GM23338 (cell line): Measurements from ENCODE around the gene UBE2D1. TPM values are rescaled to one million over a fixed set of nuclear protein-coding genes. Genes with fewer than 3 reads are reported as not detected.

Experiments used
- ATAC-seq: fragments of 200-7000 bp; cut with Tn5 transposase; 3 replicates; pipeline ENCODE4 v1.9.1; 2020
- DNase-seq: peaks from one replicate; pipeline ENCODE4 v3.0.0-alpha.2; 2015; ENCODE audit warnings: low spot score
- H2AFZ ChIP-seq: fragments of 200-600 bp; sonication (generic); 2 replicates; pipeline ENCODE4 v1.8.0; 2016; ENCODE audit warnings: antibody characterized with exemption, mild to moderate bottlenecking, moderate library complexity
- H3F3A ChIP-seq: fragments of 200-600 bp; sonication (generic); replicated peaks from 2 replicates; pipeline ENCODE4 v1.8.0; 2017; ENCODE audit warnings: antibody characterized with exemption, mixed run types, low read depth
- H3K27ac ChIP-seq: fragments of 200-600 bp; sonication (generic); 2 replicates; pipeline ENCODE4 v1.6.1; 2016; ENCODE audit warnings: low read depth
- H3K27me3 ChIP-seq: fragments of 200-600 bp; sonication (generic); 2 replicates; pipeline ENCODE4 v1.8.0; 2016; ENCODE audit warnings: mild to moderate bottlenecking, mixed run types, moderate library complexity; ENCODE audit not compliant: insufficient read depth
- H3K36me3 ChIP-seq: fragments of 200-600 bp; sonication (generic); 2 replicates; pipeline ENCODE4 v1.8.0; 2016; ENCODE audit warnings: mild to moderate bottlenecking; ENCODE audit not compliant: insufficient read depth
- H3K4me1 ChIP-seq: fragments of 200-600 bp; sonication (generic); 2 replicates; pipeline ENCODE4 v1.8.0; 2016; ENCODE audit warnings: mild to moderate bottlenecking, moderate library complexity; ENCODE audit not compliant: insufficient read depth
- H3K4me2 ChIP-seq: fragments of 200-600 bp; sonication (generic); 2 replicates; pipeline ENCODE4 v1.7.1; 2017; ENCODE audit warnings: mixed run types
- H3K4me3 ChIP-seq: fragments of 200-600 bp; sonication (generic); 2 replicates; pipeline ENCODE4 v1.6.1; 2016; ENCODE audit warnings: mixed run types
- H3K79me2 ChIP-seq: fragments of 200-600 bp; sonication (generic); replicated peaks from 2 replicates; pipeline ENCODE4 v1.8.0; 2017; ENCODE audit warnings: mild to moderate bottlenecking; ENCODE audit not compliant: insufficient read depth
- H3K9me2 ChIP-seq: fragments of 200-600 bp; sonication (generic); 2 replicates; pipeline ENCODE4 v1.8.0; 2017; ENCODE audit not compliant: insufficient read depth
- H4K20me1 ChIP-seq: fragments of 200-600 bp; sonication (generic); replicated peaks from 2 replicates; pipeline ENCODE4 v1.8.0; 2017; ENCODE audit warnings: mild to moderate bottlenecking; ENCODE audit not compliant: insufficient read depth
- H3K27ac Mint-ChIP-seq: 2 replicates; pipeline ENCODE4 v1.8.0; 2020; ENCODE audit warnings: inconsistent platforms, mild to moderate bottlenecking, moderate library complexity, mixed read lengths
- H3K27me3 Mint-ChIP-seq: 3 replicates; pipeline ENCODE4 v1.8.0; 2022; ENCODE audit warnings: low read depth, mild to moderate bottlenecking, moderate library complexity, mixed read lengths, inconsistent platforms; ENCODE audit not compliant: insufficient read depth, poor library complexity
- H3K36me3 Mint-ChIP-seq: 3 replicates; pipeline ENCODE4 v1.8.0; 2021; ENCODE audit warnings: low read depth, mild to moderate bottlenecking, inconsistent platforms, moderate library complexity, mixed read lengths
- H3K4me1 Mint-ChIP-seq: 3 replicates; pipeline ENCODE4 v1.8.0; 2020; ENCODE audit warnings: mild to moderate bottlenecking, inconsistent platforms, mixed read lengths
- H3K4me3 Mint-ChIP-seq: 3 replicates; pipeline ENCODE4 v1.8.0; 2021; ENCODE audit warnings: moderate library complexity, mild to moderate bottlenecking, inconsistent platforms, mixed read lengths
- H3K9me3 Mint-ChIP-seq: 3 replicates; pipeline ENCODE4 v1.8.0; 2020; ENCODE audit warnings: moderate library complexity, mild to moderate bottlenecking, inconsistent platforms, mixed read lengths
- CREB1 ChIP-seq: fragments of 250-450 bp; sonication (Bioruptor Pico); IDR thresholded peaks from 2 replicates; pipeline ENCODE4 v1.5.0; 2020; ENCODE audit warnings: low read depth, mild to moderate bottlenecking, moderate library complexity
- EZH2 ChIP-seq: fragments of 200-600 bp; sonication (generic); IDR thresholded peaks from one replicate; pipeline ENCODE4 v1.8.0; 2017; ENCODE audit warnings: antibody characterized with exemption, mild to moderate bottlenecking, low read depth; ENCODE audit not compliant: unreplicated experiment
- EZH2phosphoT487 ChIP-seq: fragments of 200-600 bp; sonication (generic); IDR thresholded peaks from one replicate; pipeline ENCODE4 v1.8.1; 2018; ENCODE audit warnings: antibody characterized with exemption; ENCODE audit not compliant: unreplicated experiment
- JUNB ChIP-seq: IDR thresholded peaks from one replicate; pipeline ENCODE4 v1.6.1; 2016; ENCODE audit warnings: antibody characterized with exemption; ENCODE audit not compliant: unreplicated experiment
- NANOG ChIP-seq: IDR thresholded peaks from 2 replicates; pipeline ENCODE4 v1.6.1; 2016; ENCODE audit warnings: antibody characterized with exemption, borderline replicate concordance
- POLR2AphosphoS5 ChIP-seq: IDR thresholded peaks from 2 replicates; pipeline ENCODE4 v1.6.1; 2016; ENCODE audit warnings: antibody characterized with exemption, low read depth
- REST ChIP-seq: IDR thresholded peaks from one replicate; pipeline ENCODE4 v1.6.1; 2018; ENCODE audit warnings: antibody characterized with exemption; ENCODE audit not compliant: unreplicated experiment
- STAT1 ChIP-seq: IDR thresholded peaks from one replicate; pipeline ENCODE4 v1.6.1; 2016; ENCODE audit warnings: antibody characterized with exemption; ENCODE audit not compliant: unreplicated experiment
- ZNF114 ChIP-seq: fragments of 250-450 bp; sonication (Bioruptor Pico); IDR thresholded peaks from 2 replicates; pipeline ENCODE4 v1.5.0; 2020; ENCODE audit warnings: mild to moderate bottlenecking, moderate library complexity
- ZNF331 ChIP-seq: fragments of 250-450 bp; sonication (Bioruptor Pico); IDR thresholded peaks from 2 replicates; pipeline ENCODE4 v1.5.0; 2020; ENCODE audit warnings: low read depth, mild to moderate bottlenecking, moderate library complexity
- ZNF462 ChIP-seq: fragments of 250-450 bp; sonication (Bioruptor Pico); IDR thresholded peaks from 2 replicates; pipeline ENCODE4 v1.5.0; 2020; ENCODE audit warnings: mild to moderate bottlenecking, moderate library complexity
- polyA plus RNA-seq: library from polyadenylated mRNA; unstranded; fragments of >200 nt; fragmentation: Nextera tagmentation; extraction: Ambion mirVana; gene quantifications from 2 replicates; pipeline ENCODE4 v1.2.1, GENCODE V29; 2016
- total RNA-seq: library from RNA; depleted of rRNA; stranded (reverse); fragments of >200 nt; shearing (Covaris generic); gene quantifications from 2 replicates; pipeline ENCODE4 v1.2.3, GENCODE V29; 2014
- TF ChIP-seq, protein P1 (sequence below), 2 experiments: fragments of 200-600 bp in 1 of 2; sonication (generic) in 1 of 2; conservative IDR thresholded peaks; 2 replicates each; pipeline versions ENCODE4 v1.5.1 to v1.6.1; 2016 to 2017; ENCODE audit warnings: antibody characterized with exemption in 2 of 2, low read depth in 2 of 2, mild to moderate bottlenecking in 2 of 2, moderate library complexity in 1 of 2
- TF ChIP-seq, protein P2 (sequence below): IDR thresholded peaks from 2 replicates; pipeline ENCODE4 v1.6.1; 2016; ENCODE audit warnings: antibody characterized with exemption

UBE2D1 gene
- total and polyA plus RNA-seq, 2 experiments from 2014 or later: 39.5 to 64.9 TPM

GRCh38 chr10:58394471-58394870 is 59.7 kb downstream of the UBE2D1 start:
- no peak for DNase-seq
- H3K4me2 ChIP-seq: no peak overlapping the region
- H3K27ac Mint-ChIP-seq: no peak overlapping the region
- H4K20me1 ChIP-seq: peaks cover 10% of the 10 kb centered on the region
- peaks cover 47% of the 10 kb centered on the region for H3K36me3 ChIP-seq
- no peaks in the 10 kb centered on the region for H3K9me3 Mint-ChIP-seq
- H3K27me3 Mint-ChIP-seq: peaks cover 3% of the 10 kb centered on the region
- H3K27me3 ChIP-seq: no peaks in the 10 kb centered on the region
- no peak for TF ChIP-seq JUNB
- no peak for TF ChIP-seq NANOG
- TF ChIP-seq POLR2AphosphoS5: no peak
- TF ChIP-seq CREB1 (CRISPR knock-in tag): no peak
- TF ChIP-seq REST: no peak
- no peak for TF ChIP-seq ZNF114 (CRISPR knock-in tag)
- no peak for TF ChIP-seq EZH2
- TF ChIP-seq ZNF462 (CRISPR knock-in tag): no peak
- TF ChIP-seq, protein P1, sequence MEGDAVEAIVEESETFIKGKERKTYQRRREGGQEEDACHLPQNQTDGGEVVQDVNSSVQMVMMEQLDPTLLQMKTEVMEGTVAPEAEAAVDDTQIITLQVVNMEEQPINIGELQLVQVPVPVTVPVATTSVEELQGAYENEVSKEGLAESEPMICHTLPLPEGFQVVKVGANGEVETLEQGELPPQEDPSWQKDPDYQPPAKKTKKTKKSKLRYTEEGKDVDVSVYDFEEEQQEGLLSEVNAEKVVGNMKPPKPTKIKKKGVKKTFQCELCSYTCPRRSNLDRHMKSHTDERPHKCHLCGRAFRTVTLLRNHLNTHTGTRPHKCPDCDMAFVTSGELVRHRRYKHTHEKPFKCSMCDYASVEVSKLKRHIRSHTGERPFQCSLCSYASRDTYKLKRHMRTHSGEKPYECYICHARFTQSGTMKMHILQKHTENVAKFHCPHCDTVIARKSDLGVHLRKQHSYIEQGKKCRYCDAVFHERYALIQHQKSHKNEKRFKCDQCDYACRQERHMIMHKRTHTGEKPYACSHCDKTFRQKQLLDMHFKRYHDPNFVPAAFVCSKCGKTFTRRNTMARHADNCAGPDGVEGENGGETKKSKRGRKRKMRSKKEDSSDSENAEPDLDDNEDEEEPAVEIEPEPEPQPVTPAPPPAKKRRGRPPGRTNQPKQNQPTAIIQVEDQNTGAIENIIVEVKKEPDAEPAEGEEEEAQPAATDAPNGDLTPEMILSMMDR (conservative IDR thresholded peaks at IDR 0.05; ENCODE audit: low read depth in 2 of 2): no peak
- no peak for TF ChIP-seq STAT1
- TF ChIP-seq, protein P2, sequence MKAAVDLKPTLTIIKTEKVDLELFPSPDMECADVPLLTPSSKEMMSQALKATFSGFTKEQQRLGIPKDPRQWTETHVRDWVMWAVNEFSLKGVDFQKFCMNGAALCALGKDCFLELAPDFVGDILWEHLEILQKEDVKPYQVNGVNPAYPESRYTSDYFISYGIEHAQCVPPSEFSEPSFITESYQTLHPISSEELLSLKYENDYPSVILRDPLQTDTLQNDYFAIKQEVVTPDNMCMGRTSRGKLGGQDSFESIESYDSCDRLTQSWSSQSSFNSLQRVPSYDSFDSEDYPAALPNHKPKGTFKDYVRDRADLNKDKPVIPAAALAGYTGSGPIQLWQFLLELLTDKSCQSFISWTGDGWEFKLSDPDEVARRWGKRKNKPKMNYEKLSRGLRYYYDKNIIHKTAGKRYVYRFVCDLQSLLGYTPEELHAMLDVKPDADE: no peak
- no peak for TF ChIP-seq EZH2phosphoT487
- no peak for TF ChIP-seq ZNF331 (CRISPR knock-in tag)
- no peaks in the 10 kb centered on the region for H3F3A ChIP-seq
- H3K36me3 Mint-ChIP-seq: peaks cover 72% of the 10 kb centered on the region
- H2AFZ ChIP-seq: no peak overlapping the region
- H3K27ac ChIP-seq: no peak overlapping the region
- no peak for ATAC-seq
- peaks cover 21% of the 10 kb centered on the region for H3K79me2 ChIP-seq
- no peak overlapping the region for H3K4me3 Mint-ChIP-seq
- H3K4me1 Mint-ChIP-seq: no peaks in the 10 kb centered on the region
- H3K4me1 ChIP-seq: no peaks in the 10 kb centered on the region
- no peaks in the 10 kb centered on the region for H3K9me2 ChIP-seq
- H3K4me3 ChIP-seq: no peak overlapping the region
